Measurements from ENCODE around the gene SETDB2.

SETDB2 gene

GRCh38 chr13:49536144-49536873, 92.2 kb downstream of the SETDB2 start:
- peaks cover 17% of the 10 kb centered on the region for H3K36me3 ChIP-seq (ENCODE audit: insufficient read depth, low read length)
- TF ChIP-seq EZH2phosphoT487 (IDR thresholded peaks at IDR 0.05; ENCODE audit: borderline replicate concordance) (no peak), CTCF (conservative IDR thresholded peaks at IDR 0.05; ENCODE audit: low read length) (no peak)
- no peak overlapping the region for H3K9ac ChIP-seq (ENCODE audit: low read depth, low read length, poor library complexity, severe bottlenecking)
- H3K9me2 ChIP-seq (replicated peaks; ENCODE audit: low read depth, low read length): no peaks in the 10 kb centered on the region
- H3K4me2 ChIP-seq (ENCODE audit: low read depth, low read length, poor library complexity, severe bottlenecking): no peak overlapping the region
- H3K9me3 ChIP-seq (ENCODE audit: insufficient read depth, low read depth, low read length): no peaks in the 10 kb centered on the region
- no peak overlapping the region for H3K4me3 ChIP-seq (ENCODE audit: low read length, poor library complexity, severe bottlenecking)
- H4K20me1 ChIP-seq (ENCODE audit: insufficient read depth, low read length, poor library complexity, severe bottlenecking): no peaks in the 10 kb centered on the region
- no peaks in the 10 kb centered on the region for H3K27me3 ChIP-seq (ENCODE audit: insufficient read depth, low read length, poor library complexity, severe bottlenecking)
- no peaks in the 10 kb centered on the region for H3K79me2 ChIP-seq (ENCODE audit: insufficient read depth, low read length)
- no peak overlapping the region for H2AFZ ChIP-seq (ENCODE audit: low read length)
- no peaks in the 10 kb centered on the region for H3F3A ChIP-seq (ENCODE audit: low read depth)
- H3K4me1 ChIP-seq (ENCODE audit: insufficient read depth, low read length, poor library complexity, severe bottlenecking): peaks cover 9% of the 10 kb centered on the region

GRCh38 chr13:49538404-49538803, 94.3 kb downstream of the SETDB2 start:
- no peak overlapping the region for H3K4me2 ChIP-seq (ENCODE audit: low read depth, low read length, poor library complexity, severe bottlenecking)

GRCh38 chr13:49539313-49539712, 95.2 kb downstream of the SETDB2 start:
- no peak overlapping the region for H3K4me3 ChIP-seq (ENCODE audit: low read length, poor library complexity, severe bottlenecking)
- H3K9me3 ChIP-seq (ENCODE audit: insufficient read depth, low read depth, low read length): no peaks in the 10 kb centered on the region
- peaks cover 10% of the 10 kb centered on the region for H3K36me3 ChIP-seq (ENCODE audit: insufficient read depth, low read length)
- no peaks in the 10 kb centered on the region for H3F3A ChIP-seq (ENCODE audit: low read depth)
- peak overlapping the region; percentile 14 for H3K9ac ChIP-seq (ENCODE audit: low read depth, low read length, poor library complexity, severe bottlenecking)
- no peak overlapping the region for H2AFZ ChIP-seq (ENCODE audit: low read length)
- no peaks in the 10 kb centered on the region for H3K79me2 ChIP-seq (ENCODE audit: insufficient read depth, low read length)
- H3K9me2 ChIP-seq (replicated peaks; ENCODE audit: low read depth, low read length): no peaks in the 10 kb centered on the region
- TF ChIP-seq CTCF (conservative IDR thresholded peaks at IDR 0.05; ENCODE audit: low read length) (no peak), EZH2phosphoT487 (IDR thresholded peaks at IDR 0.05; ENCODE audit: borderline replicate concordance) (no peak)
- no peak overlapping the region for H3K4me2 ChIP-seq (ENCODE audit: low read depth, low read length, poor library complexity, severe bottlenecking)
- H3K27me3 ChIP-seq (ENCODE audit: insufficient read depth, low read length, poor library complexity, severe bottlenecking): no peaks in the 10 kb centered on the region
- no peaks in the 10 kb centered on the region for H4K20me1 ChIP-seq (ENCODE audit: insufficient read depth, low read length, poor library complexity, severe bottlenecking)
- peaks cover 9% of the 10 kb centered on the region for H3K4me1 ChIP-seq (ENCODE audit: insufficient read depth, low read length, poor library complexity, severe bottlenecking)

More at GRCh38 chr13:49538404-49538803, 94.3 kb downstream of the SETDB2 start:
- Histone ChIP-seq H2AFZ (ENCODE audit: low read length) (no peak overlapping the region), H3K4me1 (ENCODE audit: insufficient read depth, low read length, poor library complexity, severe bottlenecking) (peaks cover 9% of the 10 kb centered on the region), H4K20me1 (ENCODE audit: insufficient read depth, low read length, poor library complexity, severe bottlenecking) (no peaks in the 10 kb centered on the region), H3K36me3 (ENCODE audit: insufficient read depth, low read length) (peaks cover 16% of the 10 kb centered on the region), H3K9me2 (replicated peaks; ENCODE audit: low read depth, low read length) (no peaks in the 10 kb centered on the region), H3K79me2 (ENCODE audit: insufficient read depth, low read length) (no peaks in the 10 kb centered on the region), H3F3A (ENCODE audit: low read depth) (no peaks in the 10 kb centered on the region), H3K27me3 (ENCODE audit: insufficient read depth, low read length, poor library complexity, severe bottlenecking) (no peaks in the 10 kb centered on the region), H3K9me3 (ENCODE audit: insufficient read depth, low read depth, low read length) (no peaks in the 10 kb centered on the region), H3K9ac (ENCODE audit: low read depth, low read length, poor library complexity, severe bottlenecking) (no peak overlapping the region), H3K4me3 (ENCODE audit: low read length, poor library complexity, severe bottlenecking) (no peak overlapping the region)
- TF ChIP-seq EZH2phosphoT487 (IDR thresholded peaks at IDR 0.05; ENCODE audit: borderline replicate concordance) (no peak), CTCF (conservative IDR thresholded peaks at IDR 0.05; ENCODE audit: low read length) (no peak)
